ENCODE measurements around the gene LILRA2.

LILRA2 gene

GRCh38 chr19:54608792-54609191, 35.2 kb downstream of the LILRA2 start:
- TF ChIP-seq CTCF (IDR thresholded peaks at IDR 0.05; ENCODE audit: low read depth, low read length) = no peak

GRCh38 chr19:54609356-54609791, 35.8 kb downstream of the LILRA2 start:
- no peak overlapping the region for H3K4me3 ChIP-seq (replicated peaks in 1 of 2; ENCODE audit: low read depth in 2 of 2, low read length in 2 of 2)
- no peak for DNase-seq (ENCODE audit: low read depth in 2 of 2)
- no peak for TF ChIP-seq CTCF (IDR thresholded peaks at IDR 0.05; ENCODE audit: low read depth, low read length)

More at GRCh38 chr19:54608792-54609191, 35.2 kb downstream of the LILRA2 start:
- DNase-seq (ENCODE audit: low read depth in 2 of 2) = no peak
- H3K4me3 ChIP-seq (replicated peaks in 1 of 2; ENCODE audit: low read depth in 2 of 2, low read length in 2 of 2) = no peak overlapping the region

GRCh38 chr19:54612428-54612827, 38.8 kb downstream of the LILRA2 start:
- no peak for TF ChIP-seq CTCF (IDR thresholded peaks at IDR 0.05; ENCODE audit: low read depth, low read length)
- DNase-seq (ENCODE audit: low read depth in 2 of 2) = no peak
- no peak overlapping the region for H3K4me3 ChIP-seq (replicated peaks in 1 of 2; ENCODE audit: low read depth in 2 of 2, low read length in 2 of 2)

GRCh38 chr19:54614726-54615125, 41.1 kb downstream of the LILRA2 start:
- no peak overlapping the region for H3K4me3 ChIP-seq (replicated peaks in 1 of 2; ENCODE audit: low read depth in 2 of 2, low read length in 2 of 2)
- TF ChIP-seq CTCF (IDR thresholded peaks at IDR 0.05; ENCODE audit: low read depth, low read length) = no peak
- no peak for DNase-seq (ENCODE audit: low read depth in 2 of 2)

GRCh38 chr19:54616057-54616456, 42.5 kb downstream of the LILRA2 start:
- no peak overlapping the region for H3K4me3 ChIP-seq (replicated peaks in 1 of 2; ENCODE audit: low read depth in 2 of 2, low read length in 2 of 2)
- no peak for TF ChIP-seq CTCF (IDR thresholded peaks at IDR 0.05; ENCODE audit: low read depth, low read length)
- DNase-seq (ENCODE audit: low read depth in 2 of 2) = no peak

GRCh38 chr19:54616821-54617560, 43.4 kb downstream of the LILRA2 start:
- no peak for DNase-seq (ENCODE audit: low read depth in 2 of 2)
- TF ChIP-seq CTCF (IDR thresholded peaks at IDR 0.05; ENCODE audit: low read depth, low read length) = no peak
- H3K4me3 ChIP-seq (replicated peaks in 1 of 2; ENCODE audit: low read depth in 2 of 2, low read length in 2 of 2) = no peak overlapping the region

GRCh38 chr19:54620464-54620863, 46.9 kb downstream of the LILRA2 start:
- TF ChIP-seq CTCF (IDR thresholded peaks at IDR 0.05; ENCODE audit: low read depth, low read length) = no peak
- no peak overlapping the region for H3K4me3 ChIP-seq (replicated peaks in 1 of 2; ENCODE audit: low read depth in 2 of 2, low read length in 2 of 2)
- no peak for DNase-seq (ENCODE audit: low read depth in 2 of 2)
